NK-92 treated with Interleukin-12 subunit alpha and Interleukin-12 subunit beta, amount 100 ng/mL, for 24 hours (cell line): ENCODE data around the gene DCAF5.

Source experiments
- DNase-seq: peaks from one replicate; lab custom pipeline; 2025; lab: John Stamatoyannopoulos, UW

DCAF5 gene

DNA sequence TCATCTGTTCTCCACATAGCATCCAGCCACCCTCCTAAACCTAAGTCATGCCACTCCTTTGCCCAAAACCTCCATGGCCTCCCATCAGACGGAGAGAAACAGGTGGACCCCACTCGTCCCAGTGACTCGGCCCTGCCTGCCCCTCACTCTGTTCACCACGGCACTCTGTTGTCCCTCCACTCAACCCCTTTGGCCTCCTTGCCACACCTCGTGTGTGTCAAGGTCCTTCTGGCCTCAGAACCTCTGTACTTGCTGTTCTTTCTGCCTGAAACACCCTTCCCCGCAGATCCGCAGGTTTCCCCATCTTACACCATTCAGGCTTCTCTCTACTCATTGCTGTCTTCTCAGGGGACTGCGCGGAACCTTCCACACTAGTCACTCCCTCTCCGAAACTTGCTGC is 149.3 kb downstream of the DCAF5 start:
- DNase-seq: no peak

DNA sequence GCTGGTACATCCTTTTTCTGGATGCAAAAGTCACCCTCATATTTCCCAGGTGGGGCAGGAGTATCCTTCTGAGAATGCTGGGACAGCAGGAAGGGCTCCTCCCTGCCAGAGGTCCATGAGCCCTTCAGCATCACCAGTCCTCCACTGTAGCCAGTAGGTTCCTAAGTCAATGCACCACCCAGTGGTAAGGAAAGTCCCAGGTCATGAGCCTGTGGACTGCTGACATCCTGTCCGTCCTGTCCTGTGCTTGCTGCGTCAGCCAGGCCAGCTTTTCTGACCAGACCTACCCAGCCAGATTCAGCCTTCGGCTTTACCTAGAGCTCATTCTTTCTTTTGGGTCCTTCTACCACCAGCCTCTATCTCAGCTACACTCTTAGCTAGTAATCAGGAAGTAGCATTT is 150.8 kb downstream of the DCAF5 start:
- DNase-seq: no peak

DNA sequence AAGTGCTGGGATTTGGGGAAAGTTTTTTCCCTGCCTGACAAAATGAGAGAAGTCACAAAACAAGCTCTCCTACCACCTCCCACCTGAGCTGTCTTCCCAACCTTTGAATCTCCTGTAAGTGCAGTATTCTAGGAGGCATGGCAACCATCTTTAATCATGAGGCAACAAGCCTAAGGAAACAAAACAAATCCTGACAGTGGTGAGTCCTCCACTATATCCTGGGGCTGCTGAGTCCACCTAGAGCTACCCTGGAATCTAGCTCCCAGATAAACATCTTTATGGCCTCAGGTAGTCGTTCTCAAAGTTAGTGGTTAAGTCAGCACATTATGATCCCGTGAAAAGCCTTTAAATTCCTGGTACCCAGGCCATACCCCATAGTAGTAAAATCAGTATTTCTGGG is 151.5 kb downstream of the DCAF5 start:
- no peak for DNase-seq
